ENCODE data around the gene CIBAR2.

Gene CIBAR2

DNA sequence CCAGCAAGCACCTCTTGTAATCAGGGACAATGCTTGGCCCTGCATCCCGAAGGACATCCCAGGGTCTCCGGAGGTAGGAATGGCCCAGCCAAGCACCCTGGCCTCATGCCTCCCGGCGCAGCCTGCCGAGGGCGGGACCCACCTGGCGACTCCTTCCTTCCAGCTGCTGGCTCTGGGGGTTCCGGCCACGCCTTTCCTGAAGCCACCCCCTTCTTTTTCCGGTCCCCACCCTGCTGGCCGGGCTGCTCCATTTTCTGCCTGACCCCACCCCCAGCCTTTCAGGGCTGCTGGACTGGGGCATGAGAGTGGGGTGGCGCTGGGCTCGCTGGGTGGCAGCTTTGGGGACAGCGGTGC, 22.5 kb upstream of the CIBAR2 start:
- H3K36me3 Mint-ChIP-seq (ENCODE audit: low read depth): no peaks in the 10 kb centered on the region
- peaks cover 15% of the 10 kb centered on the region for H3K27me3 Mint-ChIP-seq (ENCODE audit: low read depth)
- TF ChIP-seq, protein P1, sequence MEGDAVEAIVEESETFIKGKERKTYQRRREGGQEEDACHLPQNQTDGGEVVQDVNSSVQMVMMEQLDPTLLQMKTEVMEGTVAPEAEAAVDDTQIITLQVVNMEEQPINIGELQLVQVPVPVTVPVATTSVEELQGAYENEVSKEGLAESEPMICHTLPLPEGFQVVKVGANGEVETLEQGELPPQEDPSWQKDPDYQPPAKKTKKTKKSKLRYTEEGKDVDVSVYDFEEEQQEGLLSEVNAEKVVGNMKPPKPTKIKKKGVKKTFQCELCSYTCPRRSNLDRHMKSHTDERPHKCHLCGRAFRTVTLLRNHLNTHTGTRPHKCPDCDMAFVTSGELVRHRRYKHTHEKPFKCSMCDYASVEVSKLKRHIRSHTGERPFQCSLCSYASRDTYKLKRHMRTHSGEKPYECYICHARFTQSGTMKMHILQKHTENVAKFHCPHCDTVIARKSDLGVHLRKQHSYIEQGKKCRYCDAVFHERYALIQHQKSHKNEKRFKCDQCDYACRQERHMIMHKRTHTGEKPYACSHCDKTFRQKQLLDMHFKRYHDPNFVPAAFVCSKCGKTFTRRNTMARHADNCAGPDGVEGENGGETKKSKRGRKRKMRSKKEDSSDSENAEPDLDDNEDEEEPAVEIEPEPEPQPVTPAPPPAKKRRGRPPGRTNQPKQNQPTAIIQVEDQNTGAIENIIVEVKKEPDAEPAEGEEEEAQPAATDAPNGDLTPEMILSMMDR (IDR thresholded peaks at IDR 0.05; ENCODE audit: unreplicated experiment in 3 of 3): no peak
- no peak overlapping the region for H3K4me3 Mint-ChIP-seq
- H3K4me1 Mint-ChIP-seq: peaks cover 59% of the 10 kb centered on the region
- no peak overlapping the region for H3K27ac Mint-ChIP-seq
- H3K9me3 Mint-ChIP-seq: no peaks in the 10 kb centered on the region

DNA sequence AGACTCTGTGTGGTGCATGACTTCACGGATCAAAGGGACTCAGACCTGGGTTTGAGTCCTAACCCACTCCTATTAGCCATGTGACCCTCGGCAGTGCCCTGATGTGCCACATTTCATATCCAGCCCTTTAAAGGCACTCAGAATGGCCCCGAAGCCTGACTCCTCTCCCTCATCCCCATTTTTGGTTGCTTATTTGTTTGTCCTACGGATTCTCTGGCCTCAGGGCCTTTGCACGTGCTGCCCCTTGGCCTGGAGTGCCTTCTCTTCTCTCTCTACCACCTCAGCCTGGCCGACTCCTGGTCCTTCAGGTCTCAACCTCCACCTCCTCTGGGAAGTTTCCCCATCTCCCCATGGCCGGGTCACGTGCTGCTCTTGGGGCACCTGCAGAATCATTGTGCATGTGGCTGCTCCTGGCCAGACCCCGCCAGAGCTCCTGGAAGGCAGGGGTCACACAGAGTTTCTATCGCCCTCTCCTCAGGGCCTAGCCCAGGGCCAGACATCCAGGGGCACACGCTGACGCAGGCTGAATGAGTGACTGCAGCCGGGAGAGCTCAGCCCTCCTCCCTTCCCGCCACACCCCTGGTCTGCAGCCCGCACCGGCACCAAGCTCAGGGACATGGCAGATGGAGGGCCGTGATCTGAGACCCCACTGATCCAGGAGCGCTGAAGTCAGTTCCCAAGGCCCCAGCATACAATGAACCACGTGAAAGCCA, 22.0 kb upstream of the CIBAR2 start:
- peaks cover 12% of the 10 kb centered on the region for H3K27me3 Mint-ChIP-seq (ENCODE audit: low read depth)
- H3K9me3 Mint-ChIP-seq: no peaks in the 10 kb centered on the region
- no peaks in the 10 kb centered on the region for H3K36me3 Mint-ChIP-seq (ENCODE audit: low read depth)
- TF ChIP-seq, protein P1 (IDR thresholded peaks at IDR 0.05; ENCODE audit: unreplicated experiment in 3 of 3): no peak
- peak overlapping the region in 1 of 3 experiments; percentile 56 for H3K27ac Mint-ChIP-seq
- H3K4me3 Mint-ChIP-seq: no peak overlapping the region
- peaks cover 58% of the 10 kb centered on the region for H3K4me1 Mint-ChIP-seq

DNA sequence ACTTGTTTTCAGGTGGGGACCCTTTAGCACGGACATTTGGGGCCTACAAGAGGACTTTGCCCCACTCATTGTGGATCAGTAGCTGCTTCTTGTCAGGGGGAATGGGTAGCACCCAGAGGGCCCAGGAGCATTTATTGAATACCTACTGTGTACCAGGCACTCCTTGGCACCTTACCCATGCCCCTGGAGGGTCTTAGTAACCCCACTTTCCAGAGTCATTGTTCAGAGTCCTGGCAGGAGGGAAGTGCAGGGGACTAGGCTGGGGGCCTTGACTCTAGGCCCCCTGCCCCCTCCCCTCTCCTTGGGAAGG, 21.0 kb upstream of the CIBAR2 start:
- Mint-ChIP-seq H3K4me1 (peaks cover 53% of the 10 kb centered on the region), H3K4me3 (peak overlapping the region in 1 of 3 experiments; percentile 37), H3K27ac (peak overlapping the region; percentile 66 to 91 (median 83)), H3K27me3 (ENCODE audit: low read depth) (peaks cover 10% of the 10 kb centered on the region), H3K9me3 (no peaks in the 10 kb centered on the region), H3K36me3 (ENCODE audit: low read depth) (no peaks in the 10 kb centered on the region)
- TF ChIP-seq, protein P1 (IDR thresholded peaks at IDR 0.05; ENCODE audit: unreplicated experiment in 3 of 3): no peak

DNA sequence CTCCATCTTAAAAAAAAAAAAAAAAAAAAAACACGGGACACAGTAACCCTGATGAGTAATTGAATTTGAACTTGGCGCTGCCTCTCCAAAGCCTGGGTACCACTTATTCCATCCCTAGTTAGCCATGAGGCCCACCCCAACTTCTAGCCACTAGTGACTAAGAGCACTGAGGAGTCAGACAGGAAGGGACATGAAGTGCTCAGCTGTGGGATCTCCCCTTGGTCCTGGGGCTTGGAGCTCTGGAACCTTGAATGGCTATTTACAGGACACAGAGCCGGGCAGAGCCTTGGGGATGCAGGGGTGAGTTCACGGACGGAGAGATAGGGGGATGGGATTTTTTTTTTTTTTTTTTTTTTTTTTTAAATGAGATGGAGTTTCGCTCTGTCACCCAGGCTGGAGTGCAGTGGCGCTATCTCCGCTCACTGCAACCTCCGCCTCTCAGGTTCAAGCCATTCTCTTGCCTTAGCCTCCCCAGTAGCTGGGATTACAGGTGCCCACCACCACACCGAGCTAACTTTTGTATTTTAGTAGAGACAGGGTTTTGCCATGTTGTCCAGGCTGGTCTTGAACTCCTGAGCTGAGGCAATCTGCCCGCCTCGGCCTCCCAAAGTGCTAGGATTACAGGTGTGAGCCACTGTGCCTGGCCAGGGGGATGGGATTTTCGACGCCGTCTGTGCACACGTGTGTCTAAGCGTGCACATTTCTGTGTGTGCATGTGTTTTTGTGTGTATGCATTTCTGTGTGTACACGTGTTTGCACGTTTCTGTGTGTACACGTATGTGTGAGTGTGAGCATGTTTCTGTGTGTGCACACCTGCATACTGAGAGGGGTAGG, 20.4 kb upstream of the CIBAR2 start:
- H3K27ac Mint-ChIP-seq: peak overlapping the region; percentile 66 to 91 (median 83)
- H3K9me3 Mint-ChIP-seq: no peaks in the 10 kb centered on the region
- H3K4me1 Mint-ChIP-seq: peaks cover 48% of the 10 kb centered on the region
- peaks cover 10% of the 10 kb centered on the region for H3K27me3 Mint-ChIP-seq (ENCODE audit: low read depth)
- H3K36me3 Mint-ChIP-seq (ENCODE audit: low read depth): no peaks in the 10 kb centered on the region
- TF ChIP-seq, protein P1 (IDR thresholded peaks at IDR 0.05; ENCODE audit: unreplicated experiment in 3 of 3): no peak
- H3K4me3 Mint-ChIP-seq: peak overlapping the region in 1 of 3 experiments; percentile 37

DNA sequence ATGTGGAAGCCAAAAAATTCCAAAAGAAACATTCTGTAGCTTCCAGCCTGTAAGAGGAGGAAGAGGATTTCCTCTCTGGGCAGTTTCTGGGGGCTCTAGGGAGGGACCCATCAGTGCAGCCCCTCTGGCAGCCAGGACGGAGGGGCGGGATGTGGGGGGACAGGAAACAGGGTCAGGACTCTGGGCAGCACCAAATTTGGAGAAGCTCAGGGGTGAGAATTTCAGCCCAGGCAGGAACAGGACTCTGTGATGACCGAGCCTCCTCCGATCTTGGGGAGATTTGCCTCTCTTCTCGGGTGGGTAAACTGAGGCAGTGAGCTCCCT, 18.4 kb upstream of the CIBAR2 start:
- peaks cover 53% of the 10 kb centered on the region for H3K4me1 Mint-ChIP-seq

More for the DNA sequence above, 18.4 kb upstream of the CIBAR2 start:
- H3K9me3 Mint-ChIP-seq: no peaks in the 10 kb centered on the region
- peak overlapping the region; percentile 95 to 99 (median 97) for H3K27ac Mint-ChIP-seq
- TF ChIP-seq, protein P1 (IDR thresholded peaks at IDR 0.05; ENCODE audit: unreplicated experiment in 3 of 3): no peak
- H3K4me3 Mint-ChIP-seq: peak overlapping the region; percentile 4 to 49 (median 16)
- H3K27me3 Mint-ChIP-seq (ENCODE audit: low read depth): peaks cover 8% of the 10 kb centered on the region
- H3K36me3 Mint-ChIP-seq (ENCODE audit: low read depth): no peaks in the 10 kb centered on the region
